C1 segment of cervical spinal cord (tissue), 14 donors: ENCODE measurements around the gene PCDHA6.
"Not testable (repeated sequence)": the region's sequence is repeated elsewhere in the genome, so short reads cannot be mapped to it uniquely, and the experiment has no call there.

Experiments
- DNase-seq, 14 donors: peaks; one replicate each; lab custom pipeline; 2025; lab: John Stamatoyannopoulos, UW

The PCDHA6 gene

GRCh38 chr5:140857177-140857986 is 29.6 kb downstream of the PCDHA6 start:
- no peak for DNase-seq

GRCh38 chr5:140857987-140858240 is 30.2 kb downstream of the PCDHA6 start:
- DNase-seq, result no peak

GRCh38 chr5:140862441-140863295 is 34.9 kb downstream of the PCDHA6 start:
- no peak for DNase-seq

- peak in 1 of 14 donors; percentile 47 for DNase-seq
Measured at GRCh38 chr5:140868721-140869554, 41.2 kb downstream of the PCDHA6 start, which contains the start of gene PCDHA11. TSS of gene PCDHA11 (plus strand) at chr5:140868957. CDS start at chr5:140869104, 147 bp downstream.

- no peak for DNase-seq
Measured at GRCh38 chr5:140869555-140869886, 41.8 kb downstream of the PCDHA6 start.

- no peak for DNase-seq
Measured at GRCh38 chr5:140870221-140871201, 42.8 kb downstream of the PCDHA6 start.

- DNase-seq, result peak in 1 of 14 donors; percentile 30
Measured at GRCh38 chr5:140875085-140876065, 47.6 kb downstream of the PCDHA6 start, which contains the start of gene PCDHA12. TSS of gene PCDHA12 (plus strand) at chr5:140875308. CDS start at chr5:140875473, 165 bp downstream.

- DNase-seq, result not testable (repeated sequence)
Measured at GRCh38 chr5:140876541-140877261, 48.9 kb downstream of the PCDHA6 start.

GRCh38 chr5:140877262-140877581 is 49.5 kb downstream of the PCDHA6 start:
- DNase-seq, result no peak
